ENCODE data around the gene DUSP16.
"Not testable (repeated sequence)": the region's sequence is repeated elsewhere in the genome, so short reads cannot be mapped to it uniquely, and the experiment has no call there.

DUSP16 gene

GRCh38 chr12:12528361-12529270 is 34.0 kb downstream of the DUSP16 start:
- no peak for DNase-seq
- in situ Hi-C loops (cut with MboI; ENCODE audit: low pct_unique_long_range_greater_than_20kb, low sequenced_read_pairs) = no loop called here

DNA sequence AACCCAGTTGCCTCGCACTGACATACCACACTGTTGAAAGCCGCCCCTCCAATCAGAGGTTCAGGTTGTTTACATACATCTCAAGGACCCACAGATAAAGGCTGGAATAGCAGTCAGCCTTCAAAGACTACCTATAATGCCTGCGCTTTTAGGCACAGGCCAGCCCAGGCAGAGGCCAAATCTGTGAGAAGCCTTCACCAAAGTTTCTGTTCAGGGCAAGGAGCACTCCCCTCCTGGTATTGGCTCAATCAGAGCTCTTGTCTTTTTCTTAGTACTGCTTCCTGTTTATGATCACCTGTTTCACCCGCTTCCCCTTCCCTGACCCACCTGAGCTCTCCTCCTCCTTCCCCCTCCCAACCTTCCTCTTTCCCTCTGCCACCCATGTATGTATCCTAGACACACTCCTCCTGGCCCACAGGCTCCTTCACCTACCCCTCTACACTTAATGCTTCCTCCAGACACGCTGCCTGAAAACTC is 34.8 kb downstream of the DUSP16 start:
- no peak for DNase-seq
- in situ Hi-C loops (cut with MboI; ENCODE audit: low pct_unique_long_range_greater_than_20kb, low sequenced_read_pairs) = no loop called here

DNA sequence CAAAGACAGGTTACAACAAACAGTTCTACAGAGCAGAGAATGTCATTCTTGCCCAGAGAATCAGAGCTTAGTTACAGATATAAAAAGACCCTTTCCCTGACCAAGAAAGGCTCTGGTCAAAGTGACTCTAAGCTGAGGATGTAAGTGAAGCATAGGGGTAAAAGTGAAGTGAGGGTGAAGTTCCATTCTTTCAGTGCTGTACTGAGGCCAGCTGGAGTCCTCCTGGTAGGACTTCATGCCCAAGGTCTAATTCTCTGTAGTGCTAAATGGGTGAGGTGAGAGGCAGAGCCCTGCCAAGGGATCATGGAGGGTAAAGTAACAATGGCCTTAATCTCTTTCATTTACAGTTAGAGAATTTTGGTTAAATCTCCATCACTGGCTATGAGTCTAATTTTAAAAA is 38.5 kb downstream of the DUSP16 start:
- in situ Hi-C loops (cut with MboI; ENCODE audit: low pct_unique_long_range_greater_than_20kb, low sequenced_read_pairs) = no loop called here
- no peak for DNase-seq

DNA sequence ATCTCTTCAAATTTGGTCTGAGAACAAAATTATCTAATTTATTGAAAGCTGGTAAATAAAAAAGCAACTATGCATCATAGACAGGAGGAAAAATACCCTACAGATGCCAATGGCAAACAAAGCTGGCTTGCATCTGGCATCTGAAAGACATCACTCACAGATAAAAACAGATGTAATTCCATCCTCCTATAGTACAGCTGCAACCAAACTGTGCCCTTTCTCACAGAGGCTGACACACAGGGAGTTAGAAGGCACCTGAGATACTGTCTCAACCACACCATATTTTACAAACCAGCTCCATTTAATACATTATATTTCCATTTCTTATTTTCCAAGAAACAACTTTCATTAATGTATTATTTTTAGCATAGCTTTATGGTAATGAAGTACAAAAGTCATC is 39.4 kb downstream of the DUSP16 start:
- DNase-seq = no peak
- in situ Hi-C loops (cut with MboI; ENCODE audit: low pct_unique_long_range_greater_than_20kb, low sequenced_read_pairs) = no loop called here

- in situ Hi-C loops (cut with MboI; ENCODE audit: low pct_unique_long_range_greater_than_20kb, low sequenced_read_pairs); DNase-seq: not testable (repeated sequence)
Observed at GRCh38 chr12:12522657-12523056, 40.0 kb downstream of the DUSP16 start.

- in situ Hi-C loops (cut with MboI; ENCODE audit: low pct_unique_long_range_greater_than_20kb, low sequenced_read_pairs) = no loop called here
- DNase-seq = no peak
Observed at GRCh38 chr12:12521888-12522287, 40.8 kb downstream of the DUSP16 start.

DNA sequence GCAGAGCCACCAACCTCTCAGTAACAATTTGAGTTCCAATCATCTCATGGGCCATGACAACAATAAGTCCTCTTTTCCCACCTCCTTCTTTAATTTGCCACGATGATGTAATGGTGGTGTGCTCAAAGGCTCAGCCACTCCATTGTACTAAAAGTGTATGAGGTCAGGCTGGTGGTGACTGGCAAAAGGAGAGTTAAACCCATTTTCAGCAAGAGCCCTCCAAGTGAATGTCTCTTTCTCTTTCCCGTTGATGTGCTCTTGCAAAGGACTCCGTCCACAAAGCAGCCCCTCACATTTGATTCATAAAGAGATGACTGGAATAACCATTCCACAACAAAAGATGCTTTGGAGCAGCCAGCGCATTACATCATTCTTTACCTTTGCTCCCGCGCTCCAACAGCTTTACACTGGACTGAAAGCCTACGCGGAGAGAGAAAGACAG is 41.6 kb downstream of the DUSP16 start:
- in situ Hi-C loops (cut with MboI; ENCODE audit: low pct_unique_long_range_greater_than_20kb, low sequenced_read_pairs) = no loop called here
- DNase-seq = no peak

DNA sequence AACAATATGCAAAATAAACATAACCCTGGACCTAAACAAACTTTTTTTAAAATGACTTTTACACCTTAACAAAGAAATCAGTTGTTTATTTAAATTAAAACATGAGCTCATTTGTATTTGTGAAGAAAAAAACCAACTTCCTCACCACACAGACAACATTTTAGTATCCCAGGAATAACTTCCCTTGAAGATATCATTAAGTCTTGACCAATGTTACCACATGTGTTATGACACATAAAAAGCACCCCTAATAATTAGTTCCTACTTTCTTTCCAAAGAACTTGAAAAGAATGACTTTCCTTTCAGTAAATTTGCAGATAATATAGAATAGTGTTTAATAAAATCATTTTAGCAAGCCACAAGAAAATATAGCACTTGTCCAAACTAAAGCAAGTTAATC is 42.4 kb downstream of the DUSP16 start:
- no peak for DNase-seq
- in situ Hi-C loops (cut with MboI; ENCODE audit: low pct_unique_long_range_greater_than_20kb, low sequenced_read_pairs) = no loop called here

DNA sequence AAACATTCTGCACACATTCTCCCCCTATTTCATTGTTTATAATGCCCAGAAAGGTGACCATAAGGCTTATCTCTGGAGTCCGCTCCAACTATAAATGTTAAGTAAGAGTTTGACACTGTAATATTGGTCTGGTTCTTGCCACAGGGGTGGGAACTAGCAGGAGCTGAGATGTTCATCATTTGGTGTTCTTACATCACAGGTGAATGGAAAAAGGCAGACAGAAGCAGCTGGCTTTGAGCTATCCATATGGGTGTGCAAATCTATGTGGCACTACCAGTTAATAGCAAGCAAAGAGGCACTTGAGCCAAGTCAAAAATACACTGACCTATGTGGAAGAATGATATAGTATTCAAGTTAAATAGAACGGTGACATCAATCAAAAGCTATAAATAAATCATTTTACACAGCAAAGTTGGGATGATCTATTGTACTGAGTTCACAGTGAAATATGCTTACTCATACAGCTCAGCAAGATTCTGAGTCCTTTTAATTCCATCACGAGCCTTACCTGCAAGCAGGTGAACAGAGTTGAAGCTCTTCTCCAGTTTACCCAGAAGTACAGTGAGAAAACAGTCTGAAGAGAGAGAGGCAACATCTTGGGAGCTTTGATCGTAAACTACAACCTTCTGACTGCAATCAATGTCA is 43.2 kb downstream of the DUSP16 start:
- no peak for DNase-seq
- in situ Hi-C loops (cut with MboI; ENCODE audit: low pct_unique_long_range_greater_than_20kb, low sequenced_read_pairs) = no loop called here

GRCh38 chr12:12518919-12519318 is 43.7 kb downstream of the DUSP16 start:
- in situ Hi-C loops (cut with MboI; ENCODE audit: low pct_unique_long_range_greater_than_20kb, low sequenced_read_pairs) = no loop called here
- no peak for DNase-seq

- in situ Hi-C loops (cut with MboI; ENCODE audit: low pct_unique_long_range_greater_than_20kb, low sequenced_read_pairs) = no loop called here
- no peak for DNase-seq
Observed at GRCh38 chr12:12518464-12518845, 44.2 kb downstream of the DUSP16 start.

- DNase-seq = no peak
- in situ Hi-C loops (cut with MboI; ENCODE audit: low pct_unique_long_range_greater_than_20kb, low sequenced_read_pairs) = no loop called here
Observed at GRCh38 chr12:12513416-12514006, 49.2 kb downstream of the DUSP16 start.

GRCh38 chr12:12511895-12512711 is 50.6 kb downstream of the DUSP16 start:
- DNase-seq = no peak
- in situ Hi-C loops (cut with MboI; ENCODE audit: low pct_unique_long_range_greater_than_20kb, low sequenced_read_pairs) = no loop called here

DNA sequence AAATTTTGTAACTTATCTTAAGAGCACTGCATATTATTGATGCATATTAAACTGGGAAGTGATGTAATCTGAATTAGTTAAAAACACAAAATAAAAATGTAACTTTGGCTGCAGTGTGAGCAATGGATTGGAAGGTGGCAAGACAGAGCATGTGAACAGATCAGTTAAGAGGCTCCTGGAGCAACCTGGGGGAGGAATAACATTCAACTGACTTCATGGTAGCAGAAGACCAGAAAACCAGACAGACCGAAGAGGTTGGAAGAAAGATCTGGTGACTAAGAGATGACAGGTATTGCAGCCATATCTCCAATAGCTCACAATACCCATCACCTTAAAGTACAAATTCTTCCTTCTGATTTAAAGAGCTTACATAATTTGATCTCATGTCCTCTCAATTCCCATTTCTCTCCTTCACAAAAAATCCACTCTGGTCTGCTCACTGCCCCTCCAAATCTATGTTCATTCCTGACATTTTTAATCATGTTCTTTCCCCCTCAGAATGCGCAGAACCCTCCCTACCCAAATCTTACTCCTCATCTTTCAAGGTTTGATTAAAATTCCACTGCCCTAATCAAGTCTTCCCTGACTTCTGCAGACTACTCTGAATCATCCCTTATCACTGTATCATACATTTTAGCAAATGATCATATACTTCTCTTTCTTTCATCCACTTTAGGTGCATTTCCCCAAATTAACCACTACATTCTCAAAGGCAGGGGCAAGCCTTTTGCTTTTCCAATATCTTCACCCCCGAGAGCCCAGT is 51.5 kb downstream of the DUSP16 start:
- in situ Hi-C loops (cut with MboI; ENCODE audit: low pct_unique_long_range_greater_than_20kb, low sequenced_read_pairs) = no loop called here
- DNase-seq = no peak

DNA sequence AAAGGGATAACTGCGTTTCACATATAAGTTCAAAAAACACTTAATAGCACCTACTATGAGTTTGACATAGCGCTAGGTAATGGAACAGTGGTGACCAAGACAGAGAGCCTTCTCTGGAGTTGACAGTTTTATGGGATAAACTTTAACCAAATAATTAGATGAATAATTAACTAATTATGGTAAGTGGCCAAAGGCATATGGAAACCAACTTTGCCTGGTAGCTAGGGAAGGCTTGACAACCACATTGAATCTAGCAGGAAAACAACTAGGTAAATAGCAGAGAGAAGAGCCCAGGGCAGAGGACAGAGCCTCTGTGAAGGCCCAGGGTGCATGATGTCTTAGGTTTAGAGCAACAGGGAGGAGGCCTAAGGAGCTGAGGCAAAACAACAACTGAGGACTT is 52.1 kb downstream of the DUSP16 start:
- in situ Hi-C loops (cut with MboI; ENCODE audit: low pct_unique_long_range_greater_than_20kb, low sequenced_read_pairs) = no loop called here
- DNase-seq = no peak

GRCh38 chr12:12510141-12510540 is 52.5 kb downstream of the DUSP16 start:
- in situ Hi-C loops (cut with MboI; ENCODE audit: low pct_unique_long_range_greater_than_20kb, low sequenced_read_pairs) = no loop called here
- DNase-seq = no peak

- in situ Hi-C loops (cut with MboI; ENCODE audit: low pct_unique_long_range_greater_than_20kb, low sequenced_read_pairs) = no loop called here
- no peak for DNase-seq
Observed at GRCh38 chr12:12508612-12509011, 54.1 kb downstream of the DUSP16 start.

- in situ Hi-C loops (cut with MboI; ENCODE audit: low pct_unique_long_range_greater_than_20kb, low sequenced_read_pairs) = no loop called here
- no peak for DNase-seq
Observed at GRCh38 chr12:12507121-12507520, 55.5 kb downstream of the DUSP16 start.

GRCh38 chr12:12506496-12506890 is 56.2 kb downstream of the DUSP16 start:
- no peak for DNase-seq
- in situ Hi-C loops (cut with MboI; ENCODE audit: low pct_unique_long_range_greater_than_20kb, low sequenced_read_pairs) = no loop called here

Measured in KBM-7 (cell line).